Neural crest cell (in vitro differentiated cells): ENCODE data around the gene SNX14. TPM values are rescaled to one million over a fixed set of nuclear protein-coding genes. Genes with fewer than 3 reads are reported as not detected.
"Not testable (repeated sequence)": the region's sequence is repeated elsewhere in the genome, so short reads cannot be mapped to it uniquely, and the experiment has no call there.

ENCODE experiments used
- DNase-seq: peaks from one replicate; pipeline ENCODE4 v3.0.0; 2021; ENCODE audit warnings: low read depth, mixed read lengths, low spot score
- H3K27ac Mint-ChIP-seq: one replicate; pipeline ENCODE4 v1.8.0; 2021; ENCODE audit warnings: mild to moderate bottlenecking, mixed read lengths; ENCODE audit not compliant: unreplicated experiment
- H3K27me3 Mint-ChIP-seq: 2 replicates; pipeline ENCODE4 v1.8.0; 2021; ENCODE audit warnings: low read depth, mild to moderate bottlenecking, mixed read lengths
- H3K36me3 Mint-ChIP-seq: 2 replicates; pipeline ENCODE4 v1.8.0; 2021; ENCODE audit warnings: low read depth, mild to moderate bottlenecking, mixed read lengths
- H3K4me1 Mint-ChIP-seq: 2 replicates; pipeline ENCODE4 v1.8.0; 2021; ENCODE audit warnings: mixed read lengths
- H3K4me3 Mint-ChIP-seq: one replicate; pipeline ENCODE4 v1.8.0; 2021; ENCODE audit warnings: mild to moderate bottlenecking, mixed read lengths
- H3K9me3 Mint-ChIP-seq: 2 replicates; pipeline ENCODE4 v1.8.0; 2021; ENCODE audit warnings: mixed read lengths
- total RNA-seq: library from RNA; stranded (reverse); gene quantifications from 2 replicates; pipeline ENCODE4 v1.2.1, GENCODE V29; 2021
- TF ChIP-seq, protein P1 (sequence below): fragments of 200-600 bp; sonication (generic); conservative IDR thresholded peaks from 2 replicates; pipeline ENCODE4 v1.5.0; 2021; ENCODE audit warnings: antibody characterized with exemption, mild to moderate bottlenecking

Gene SNX14
- total RNA-seq, 1 donor from 2014 or later: 56.4 TPM

DNA sequence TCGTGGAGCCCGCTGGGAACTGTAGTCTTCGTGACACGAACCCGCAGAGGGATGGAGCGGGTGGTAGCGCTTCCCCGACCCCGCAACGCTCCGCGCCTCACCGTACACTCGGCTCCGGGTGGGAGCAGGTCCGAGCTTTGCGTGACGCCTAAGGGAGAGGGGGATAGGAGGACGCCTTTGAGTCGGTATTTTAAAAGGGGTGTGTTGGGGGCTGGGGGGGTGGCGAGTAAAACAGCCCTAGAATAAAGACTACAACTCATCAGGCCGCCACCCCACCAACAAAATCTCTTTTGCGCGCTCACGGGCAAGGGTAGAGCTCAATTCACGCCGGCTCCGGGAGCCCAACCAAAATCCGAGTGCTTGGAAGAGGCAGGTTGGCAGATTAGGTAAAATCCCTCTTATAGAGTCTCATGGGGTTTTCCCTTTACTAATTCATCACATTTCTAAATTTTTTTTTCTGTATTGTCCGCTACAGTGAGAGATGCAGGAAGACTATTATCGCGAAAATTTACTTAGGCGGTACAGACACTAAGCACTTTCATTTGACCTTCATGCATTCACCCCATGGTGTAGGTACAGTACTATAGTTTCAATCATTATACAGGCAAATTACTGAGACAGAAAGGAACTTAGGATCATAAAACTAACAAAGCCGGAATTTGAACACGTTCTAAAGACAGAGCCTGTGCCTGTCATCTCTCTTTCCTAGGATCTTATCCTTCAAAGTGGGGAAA lies 706 bp upstream of the SNX14 start:
- H3K4me3 Mint-ChIP-seq: peak overlapping the region; percentile 98
- DNase-seq: no peak
- TF ChIP-seq, protein P1, sequence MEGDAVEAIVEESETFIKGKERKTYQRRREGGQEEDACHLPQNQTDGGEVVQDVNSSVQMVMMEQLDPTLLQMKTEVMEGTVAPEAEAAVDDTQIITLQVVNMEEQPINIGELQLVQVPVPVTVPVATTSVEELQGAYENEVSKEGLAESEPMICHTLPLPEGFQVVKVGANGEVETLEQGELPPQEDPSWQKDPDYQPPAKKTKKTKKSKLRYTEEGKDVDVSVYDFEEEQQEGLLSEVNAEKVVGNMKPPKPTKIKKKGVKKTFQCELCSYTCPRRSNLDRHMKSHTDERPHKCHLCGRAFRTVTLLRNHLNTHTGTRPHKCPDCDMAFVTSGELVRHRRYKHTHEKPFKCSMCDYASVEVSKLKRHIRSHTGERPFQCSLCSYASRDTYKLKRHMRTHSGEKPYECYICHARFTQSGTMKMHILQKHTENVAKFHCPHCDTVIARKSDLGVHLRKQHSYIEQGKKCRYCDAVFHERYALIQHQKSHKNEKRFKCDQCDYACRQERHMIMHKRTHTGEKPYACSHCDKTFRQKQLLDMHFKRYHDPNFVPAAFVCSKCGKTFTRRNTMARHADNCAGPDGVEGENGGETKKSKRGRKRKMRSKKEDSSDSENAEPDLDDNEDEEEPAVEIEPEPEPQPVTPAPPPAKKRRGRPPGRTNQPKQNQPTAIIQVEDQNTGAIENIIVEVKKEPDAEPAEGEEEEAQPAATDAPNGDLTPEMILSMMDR: no peak
- no peaks in the 10 kb centered on the region for H3K9me3 Mint-ChIP-seq
- H3K27ac Mint-ChIP-seq: peak overlapping the region; percentile 97
- H3K27me3 Mint-ChIP-seq: peaks cover 3% of the 10 kb centered on the region
- peaks cover 13% of the 10 kb centered on the region for H3K36me3 Mint-ChIP-seq
- peaks cover 24% of the 10 kb centered on the region for H3K4me1 Mint-ChIP-seq

GRCh38 chr6:85592033-85592432 lies 1.6 kb downstream of the SNX14 start:
- Mint-ChIP-seq H3K4me3 (peak overlapping the region; percentile 98), H3K27ac (no peak overlapping the region), H3K36me3 (peaks cover 21% of the 10 kb centered on the region), H3K9me3 (no peaks in the 10 kb centered on the region), H3K4me1 (peaks cover 24% of the 10 kb centered on the region), H3K27me3 (peaks cover 3% of the 10 kb centered on the region)
- DNase-seq: no peak
- TF ChIP-seq, protein P1: no peak

DNA sequence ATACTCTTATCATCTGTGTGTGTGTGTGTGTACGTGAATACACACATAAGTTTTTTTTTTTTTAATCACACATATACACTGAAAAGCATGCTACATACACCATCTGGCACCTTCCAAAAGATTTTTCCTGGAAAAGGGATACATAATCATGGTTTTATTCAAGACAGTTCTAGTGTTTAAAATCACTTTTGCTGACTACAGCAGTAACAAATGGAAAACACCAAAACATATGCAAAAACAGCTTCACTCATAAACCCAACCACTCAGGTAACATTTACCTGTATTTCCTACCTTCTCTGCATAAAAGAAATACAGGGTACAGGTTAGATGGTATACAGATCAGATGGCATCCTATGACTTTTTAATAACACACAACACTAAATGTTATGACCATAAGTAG lies 2.5 kb downstream of the SNX14 start:
- DNase-seq: no peak
- TF ChIP-seq, protein P1: no peak
- Mint-ChIP-seq H3K36me3 (peaks cover 22% of the 10 kb centered on the region), H3K27ac (no peak overlapping the region), H3K4me1 (peaks cover 24% of the 10 kb centered on the region), H3K9me3 (no peaks in the 10 kb centered on the region), H3K4me3 (peak overlapping the region; percentile 49), H3K27me3 (peaks cover 3% of the 10 kb centered on the region)

DNA sequence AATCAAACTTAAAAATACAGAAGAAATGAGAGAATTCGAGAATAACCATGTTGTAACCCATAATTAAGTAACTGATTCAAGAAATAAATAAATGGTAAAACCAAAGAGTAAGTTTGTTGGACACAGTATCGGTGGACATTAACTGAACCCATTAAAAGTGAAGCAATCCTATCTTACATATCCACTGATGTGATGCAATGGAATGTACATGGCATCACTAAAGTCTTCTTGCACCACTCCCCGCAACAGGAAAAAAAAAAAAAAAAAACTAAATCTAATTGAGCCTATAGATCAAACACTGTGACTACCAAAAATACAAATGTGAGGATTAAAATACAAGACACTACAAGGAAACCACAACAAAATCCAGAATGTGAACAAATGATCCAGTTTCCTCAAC lies 7.9 kb downstream of the SNX14 start:
- no peak overlapping the region for H3K4me3 Mint-ChIP-seq
- DNase-seq: no peak
- TF ChIP-seq, protein P1: no peak
- no peak overlapping the region for H3K27ac Mint-ChIP-seq
- H3K36me3 Mint-ChIP-seq: peaks cover 66% of the 10 kb centered on the region
- H3K4me1 Mint-ChIP-seq: no peaks in the 10 kb centered on the region
- peaks cover 18% of the 10 kb centered on the region for H3K9me3 Mint-ChIP-seq
- no peaks in the 10 kb centered on the region for H3K27me3 Mint-ChIP-seq

- H3K4me3 Mint-ChIP-seq: not testable (repeated sequence)
- peaks cover 18% of the 10 kb centered on the region for H3K9me3 Mint-ChIP-seq
Observed at GRCh38 chr6:85582832-85583231, 10.8 kb downstream of the SNX14 start.

DNA sequence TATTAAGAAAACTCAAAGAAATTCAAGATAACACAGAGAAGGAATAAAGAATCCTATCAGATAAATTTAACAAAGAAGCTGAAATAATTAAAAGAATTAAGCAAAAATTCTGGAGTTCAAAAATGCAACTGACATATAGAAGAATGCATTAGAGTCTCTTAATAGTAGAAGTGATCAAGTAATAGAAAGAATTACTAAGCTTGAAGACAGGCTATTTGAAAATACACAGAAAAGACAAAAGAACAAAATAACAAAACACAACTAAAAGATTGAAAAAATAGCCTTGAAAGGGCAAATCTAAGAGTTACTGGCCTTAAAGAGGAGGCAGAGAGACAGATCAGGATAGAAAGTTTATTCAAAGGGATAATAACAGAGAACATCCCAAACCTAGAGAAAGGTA lies 12.1 kb downstream of the SNX14 start:
- H3K36me3 Mint-ChIP-seq: peaks cover 49% of the 10 kb centered on the region
- H3K9me3 Mint-ChIP-seq: peaks cover 18% of the 10 kb centered on the region
- TF ChIP-seq, protein P1: no peak
- no peaks in the 10 kb centered on the region for H3K27me3 Mint-ChIP-seq
- H3K4me3 Mint-ChIP-seq: no peak overlapping the region
- DNase-seq: no peak
- no peak overlapping the region for H3K27ac Mint-ChIP-seq
- H3K4me1 Mint-ChIP-seq: no peaks in the 10 kb centered on the region

More at GRCh38 chr6:85582832-85583231, 10.8 kb downstream of the SNX14 start:
- H3K27me3 Mint-ChIP-seq, H3K27ac Mint-ChIP-seq, H3K4me1 Mint-ChIP-seq, DNase-seq: not testable (repeated sequence)
- peaks cover 52% of the 10 kb centered on the region for H3K36me3 Mint-ChIP-seq
